Fibroblast of peridontal ligament (primary cell): ENCODE data around the gene SLC23A1.
"Not testable (repeated sequence)": the region's sequence is repeated elsewhere in the genome, so short reads cannot be mapped to it uniquely, and the experiment has no call there.

Experiments used
- DNase-seq: peaks from one replicate; pipeline ENCODE4 v3.0.0-alpha.2; 2010; ENCODE audit errors: extremely low read depth

Gene SLC23A1

DNA sequence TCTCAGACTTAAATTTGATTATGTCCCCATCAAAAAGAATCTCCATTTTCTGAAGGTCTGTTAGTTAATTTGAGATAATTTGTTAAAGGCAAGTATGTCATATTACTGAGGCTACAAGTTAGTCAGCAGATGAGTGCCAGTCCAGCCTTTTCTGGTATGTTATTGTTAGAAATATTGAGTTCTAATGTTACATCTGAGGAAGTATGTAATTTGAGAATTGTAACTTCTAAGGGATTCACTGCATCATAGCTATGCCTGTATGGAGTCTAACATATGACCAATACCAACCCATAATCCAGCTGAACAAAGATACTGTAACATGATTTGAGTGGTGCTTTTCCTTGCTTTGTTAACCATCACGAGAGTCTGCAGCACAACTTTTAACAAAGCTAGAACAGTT is 13.9 kb downstream of the SLC23A1 start:
- DNase-seq: peak; percentile 91

DNA sequence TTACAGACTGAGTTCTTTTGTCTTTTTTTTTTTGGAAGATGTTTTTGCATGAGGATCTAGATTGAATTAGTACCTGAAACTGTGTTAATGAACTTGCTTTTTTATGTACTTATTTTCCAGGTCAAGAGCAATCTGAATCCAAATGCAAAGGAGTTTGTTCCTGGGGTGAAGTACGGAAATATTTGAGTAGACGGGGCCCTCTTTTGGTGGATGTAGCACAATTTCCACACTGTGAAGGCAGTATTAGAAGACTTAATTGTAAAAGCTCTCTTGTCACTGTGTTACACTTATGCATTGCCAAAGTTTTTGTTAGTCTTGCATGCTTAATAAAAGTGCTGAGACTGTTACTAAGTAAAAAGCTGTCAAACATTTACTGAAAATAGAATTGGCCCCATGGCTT is 14.5 kb downstream of the SLC23A1 start:
- peak; percentile 23 for DNase-seq

DNA sequence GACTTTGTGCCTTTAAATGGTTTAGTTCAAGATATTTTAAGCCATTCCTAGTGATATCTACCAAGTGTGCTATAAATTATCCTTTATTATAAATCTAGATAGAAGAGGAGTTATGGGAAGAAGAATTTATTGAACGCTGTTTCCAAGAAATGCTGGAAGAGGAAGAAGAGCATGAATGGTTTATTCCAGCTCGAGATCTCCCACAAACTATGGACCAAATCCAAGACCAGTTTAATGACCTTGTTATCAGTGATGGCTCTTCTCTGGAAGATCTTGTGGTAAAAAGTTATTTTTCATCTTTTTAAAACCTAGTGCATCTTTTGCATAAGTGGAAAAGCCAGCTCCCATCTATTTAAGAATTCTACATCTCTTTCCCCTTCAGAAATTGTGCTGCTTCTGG is 18.6 kb downstream of the SLC23A1 start:
- no peak for DNase-seq

DNA sequence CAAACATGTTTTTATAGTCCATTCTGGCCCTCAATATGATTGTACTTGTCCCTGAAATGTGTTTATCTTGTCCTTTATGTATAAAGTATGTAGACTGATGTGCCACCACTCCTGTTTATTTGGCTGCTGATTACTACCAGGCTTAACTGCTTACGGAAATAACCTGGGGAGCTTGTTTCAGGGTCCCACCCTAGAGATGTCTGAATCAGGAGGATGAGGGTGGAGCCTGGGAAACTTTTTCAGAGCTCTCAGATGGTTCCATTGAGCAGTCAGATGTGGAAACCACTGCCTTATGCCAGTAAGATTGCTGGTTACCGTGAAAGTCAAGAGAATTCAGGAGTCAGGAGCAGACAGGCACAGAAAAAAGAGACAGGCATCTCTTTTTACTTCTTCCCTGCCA is 19.2 kb downstream of the SLC23A1 start:
- no peak for DNase-seq

DNA sequence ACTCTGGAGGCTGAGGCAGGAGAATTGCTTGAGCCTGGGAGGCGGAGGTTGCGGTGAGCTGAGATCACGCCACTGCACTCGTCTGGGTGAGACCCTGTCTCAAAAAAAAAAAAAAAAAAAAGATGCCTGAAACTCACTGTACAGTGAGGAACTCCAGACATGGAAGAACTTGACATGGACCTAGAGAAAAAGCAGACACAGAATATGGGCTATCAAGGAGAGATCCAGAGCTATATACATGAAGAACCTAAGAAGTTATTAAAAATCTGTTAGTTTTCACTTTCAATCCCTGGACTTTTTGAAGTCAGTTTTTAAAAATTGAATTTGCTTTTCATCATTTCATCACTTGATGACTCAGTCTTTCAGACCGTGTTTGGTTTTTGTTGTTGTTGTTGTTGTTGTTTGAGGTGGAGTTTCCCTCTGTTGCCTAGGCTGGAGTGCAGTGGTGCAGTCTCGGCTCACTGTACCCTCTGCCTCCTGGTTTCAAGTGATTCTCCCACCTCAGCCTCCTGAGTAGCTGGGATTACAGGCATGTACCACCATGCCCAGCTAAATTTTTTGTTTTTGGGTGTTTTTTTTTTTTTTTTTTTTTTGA is 21.2 kb downstream of the SLC23A1 start:
- no peak for DNase-seq

DNA sequence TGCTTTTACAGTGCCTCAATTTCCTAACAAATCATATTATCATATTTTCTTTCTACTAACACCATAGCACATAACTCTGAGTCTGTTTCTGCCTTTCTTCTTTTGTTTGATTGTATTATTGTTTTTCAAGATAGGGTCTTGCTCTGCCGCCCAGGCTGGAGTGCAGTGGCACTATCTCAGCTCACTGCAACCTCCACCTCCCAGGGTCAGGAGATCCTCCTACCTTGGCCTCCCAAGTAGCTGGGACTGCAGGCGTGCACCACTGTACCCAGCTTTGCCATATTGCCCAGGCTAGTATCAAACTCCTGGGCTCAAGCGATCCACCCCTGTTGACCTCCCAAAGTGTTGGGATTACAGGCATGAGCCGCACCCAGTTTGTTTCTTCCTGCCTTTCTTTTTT is 22.7 kb downstream of the SLC23A1 start:
- DNase-seq: no peak

DNA sequence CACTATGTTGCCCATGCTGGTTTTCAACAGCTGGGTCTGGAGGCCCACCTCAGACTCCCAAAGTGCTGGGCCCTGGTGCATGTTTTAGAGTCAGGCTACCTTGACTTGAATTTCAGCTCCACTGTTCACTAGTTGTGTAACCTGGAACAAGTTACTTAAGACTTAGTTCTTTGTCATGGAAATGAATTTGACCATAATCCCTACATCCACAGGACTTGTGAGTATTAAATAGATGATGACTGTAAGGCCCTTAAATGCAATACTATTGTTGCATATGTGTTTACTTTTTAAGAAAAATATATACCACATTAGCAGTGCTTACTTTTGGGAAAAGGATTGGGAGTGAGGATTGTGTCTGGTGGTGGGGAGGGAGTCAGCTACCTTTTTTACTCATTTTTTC is 25.0 kb downstream of the SLC23A1 start:
- DNase-seq: no peak

DNA sequence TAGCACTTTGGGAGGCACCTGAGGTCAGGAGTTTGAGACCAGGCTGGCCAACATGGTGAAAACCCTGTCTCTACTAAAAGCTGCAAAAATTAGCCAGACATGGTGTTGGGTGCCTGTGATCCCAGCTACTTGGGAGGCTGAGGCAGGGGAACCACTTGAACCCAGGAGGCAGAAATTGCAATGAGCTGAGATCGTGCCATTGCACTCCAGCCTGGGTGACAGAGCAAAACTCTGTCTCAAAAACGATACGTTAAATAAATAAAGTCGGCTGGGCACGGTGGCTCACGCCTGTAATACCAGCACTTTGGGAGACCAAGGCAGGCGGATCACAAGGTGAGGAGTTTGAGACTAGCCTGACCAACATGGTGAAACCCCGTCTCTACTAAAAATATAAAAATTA is 27.2 kb downstream of the SLC23A1 start:
- DNase-seq: not testable (repeated sequence)

DNA sequence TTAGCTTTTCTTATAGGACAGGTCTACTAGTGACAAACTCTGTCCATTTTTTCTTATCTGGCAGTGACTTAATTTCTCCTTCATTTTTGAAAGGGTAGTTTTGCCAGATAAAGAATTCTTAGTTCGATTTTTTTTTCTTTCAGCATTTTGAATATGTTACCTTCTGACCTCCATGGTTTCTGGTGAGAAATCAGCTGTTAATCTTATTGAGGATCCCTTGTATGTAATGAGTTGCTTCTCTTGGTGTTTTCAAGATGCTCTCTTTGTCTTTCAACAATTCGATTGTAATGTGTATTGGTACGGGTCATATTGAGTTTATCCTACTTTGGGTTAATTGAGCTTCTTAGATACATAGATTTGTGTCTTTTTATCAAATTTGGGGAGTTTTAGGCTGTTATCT is 28.9 kb downstream of the SLC23A1 start:
- DNase-seq: no peak

DNA sequence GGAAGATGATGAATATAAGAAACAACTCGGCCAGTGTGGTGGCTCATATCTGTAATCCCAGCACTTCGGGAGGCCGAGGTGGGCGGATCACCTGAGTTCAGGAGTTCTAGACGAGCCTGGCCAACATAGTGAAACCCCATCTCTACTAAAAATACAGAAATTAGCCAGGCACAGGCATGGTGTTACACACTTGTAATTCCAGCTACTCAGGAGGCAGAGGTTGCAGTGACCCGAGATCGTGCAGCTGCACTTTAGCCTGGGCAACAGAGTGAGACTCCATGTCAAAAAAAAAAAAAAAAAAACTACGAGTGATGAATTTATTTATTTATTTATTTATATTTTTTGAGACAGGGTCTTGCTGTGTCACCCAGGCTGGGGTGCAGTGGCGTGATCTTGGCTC is 35.2 kb downstream of the SLC23A1 start:
- DNase-seq: not testable (repeated sequence)

DNA sequence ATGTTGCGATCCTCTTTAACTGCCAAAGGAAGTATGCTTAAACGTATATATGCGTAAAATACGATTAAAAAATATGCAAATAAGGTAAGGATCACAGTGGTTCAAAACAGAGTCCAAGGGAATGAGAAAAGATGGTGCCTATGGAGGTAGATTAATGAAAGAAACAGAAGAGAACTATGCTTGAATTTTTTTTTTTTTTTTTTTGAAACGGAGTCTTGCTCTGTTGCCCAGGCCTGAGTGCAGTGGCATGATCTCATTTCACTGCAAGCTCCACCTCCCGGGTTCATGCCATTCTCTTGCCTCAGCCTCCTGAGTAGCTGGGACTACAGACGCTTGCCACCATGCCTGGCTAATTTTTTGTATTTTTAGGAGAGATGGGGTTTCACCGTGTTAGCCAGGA is 37.7 kb downstream of the SLC23A1 start:
- DNase-seq: not testable (repeated sequence)

DNA sequence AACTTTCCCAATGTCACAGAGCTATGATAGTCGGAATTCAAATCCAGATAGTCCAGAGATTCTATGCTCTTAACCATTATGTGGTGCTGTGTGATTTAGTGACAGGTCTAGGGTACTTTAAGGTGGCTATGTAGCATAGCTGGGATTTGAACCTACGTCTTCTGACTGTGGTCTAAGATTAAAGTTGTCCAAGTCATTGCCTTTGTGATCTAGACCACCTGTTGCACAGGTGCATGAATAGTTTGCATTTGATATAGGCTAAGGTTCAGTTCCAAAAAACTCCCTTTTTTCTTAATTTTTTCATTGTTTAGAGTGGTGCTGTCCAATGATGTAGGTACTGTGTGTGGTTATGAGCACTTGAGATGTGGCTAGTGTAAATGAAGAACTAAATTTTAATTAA is 38.9 kb downstream of the SLC23A1 start:
- no peak for DNase-seq

DNA sequence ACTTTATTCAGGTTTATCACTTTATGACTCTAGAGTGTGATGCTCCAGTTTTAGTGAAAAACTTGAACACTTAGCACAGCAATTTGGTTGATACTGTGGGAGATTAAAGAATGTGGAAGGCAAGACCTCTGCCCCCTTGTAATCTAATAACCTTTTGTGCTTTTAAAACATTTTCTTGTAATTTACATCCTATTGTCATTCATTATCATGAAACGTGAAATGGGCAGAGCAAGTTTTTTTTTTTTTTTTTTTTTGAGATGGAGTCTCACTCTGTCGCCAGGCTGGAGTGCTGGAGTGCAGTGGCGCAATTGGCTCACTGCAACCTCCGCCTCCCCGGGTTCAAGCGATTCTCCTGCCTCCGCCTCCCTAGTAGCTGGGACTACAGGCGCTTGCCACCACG is 39.6 kb downstream of the SLC23A1 start:
- no peak for DNase-seq

DNA sequence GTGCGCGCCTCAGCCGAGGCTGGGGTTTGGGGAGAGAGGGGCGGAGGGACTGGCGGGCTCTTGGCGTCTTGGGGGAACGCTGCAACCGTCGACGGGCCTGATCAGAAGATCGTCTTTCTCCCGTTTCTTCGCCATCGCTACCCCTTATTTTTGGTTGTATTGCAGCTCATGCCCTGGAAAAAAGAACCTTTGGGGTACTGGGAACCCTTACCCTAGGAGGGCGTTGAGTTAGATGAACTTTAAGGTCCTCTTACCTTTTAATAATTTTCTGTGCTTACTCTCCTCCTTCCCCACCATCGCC is 40.7 kb downstream of the SLC23A1 start:
- DNase-seq: no peak

DNA sequence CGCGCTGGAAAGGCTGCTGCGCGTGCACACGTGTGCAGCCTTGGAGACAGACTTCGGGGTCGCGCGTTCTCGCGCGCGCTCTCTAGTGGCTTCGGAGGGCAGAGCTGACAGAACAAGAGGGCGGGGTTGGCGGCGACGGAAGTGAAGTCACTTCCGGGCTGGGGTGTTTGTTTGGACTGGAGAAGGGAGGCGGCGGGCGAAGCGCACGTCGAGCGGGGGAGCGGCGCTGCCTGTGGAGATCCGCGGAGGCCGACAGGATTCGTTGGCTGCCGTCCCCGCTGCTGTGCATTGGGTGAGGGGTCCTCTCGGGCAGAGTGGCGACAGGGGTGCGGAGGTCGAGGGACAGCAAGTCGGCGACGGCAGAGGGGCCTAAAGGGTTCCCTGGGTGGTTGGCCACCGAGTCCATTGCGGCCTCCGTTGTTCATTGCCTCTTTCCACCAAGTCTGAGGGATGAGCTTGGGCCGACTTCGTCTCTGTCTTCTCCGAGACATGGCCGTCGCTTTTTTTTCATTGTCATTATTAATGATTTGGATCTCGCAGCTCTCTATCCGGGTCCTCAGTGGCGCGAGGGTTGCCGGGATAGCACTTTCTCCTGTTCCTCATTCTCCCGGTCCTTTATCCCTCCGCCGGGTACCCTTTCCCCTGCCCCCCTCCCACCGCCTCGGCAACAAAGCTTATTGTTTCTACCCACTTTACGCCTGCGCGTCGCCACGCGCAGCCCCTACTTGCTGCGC is 41.2 kb downstream of the SLC23A1 start, which contains the start of gene PAIP2:
Gene PAIP2 (plus strand): TSS at position 166 of the 734 bp plus-strand sequence. CDS start 21,931 bp downstream, outside the sequence.
- peak; percentile 96 for DNase-seq

DNA sequence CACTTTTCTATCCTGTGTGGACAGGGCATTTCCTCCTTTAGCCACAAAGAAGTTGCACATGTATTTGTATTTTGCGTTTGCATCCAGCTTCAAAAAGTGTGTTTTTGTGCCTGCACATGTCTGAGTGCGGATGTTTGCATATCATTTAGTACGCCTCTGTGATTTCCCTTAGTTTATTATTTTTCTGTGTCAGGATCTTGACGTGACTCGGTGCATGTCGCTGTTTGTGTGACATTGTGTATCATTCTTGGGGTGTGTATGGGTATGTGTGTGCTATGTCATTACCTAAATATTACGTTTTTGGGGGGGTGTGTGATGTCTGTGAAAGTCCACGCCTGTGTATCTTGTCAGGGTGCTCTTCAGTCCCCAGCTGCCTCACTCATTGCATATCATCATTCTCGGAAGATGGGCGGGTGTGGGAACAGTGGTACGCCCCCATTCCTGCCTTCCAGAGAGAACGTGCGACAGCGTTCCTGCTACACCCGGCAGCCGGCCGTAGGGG is 41.9 kb downstream of the SLC23A1 start:
- no peak for DNase-seq

DNA sequence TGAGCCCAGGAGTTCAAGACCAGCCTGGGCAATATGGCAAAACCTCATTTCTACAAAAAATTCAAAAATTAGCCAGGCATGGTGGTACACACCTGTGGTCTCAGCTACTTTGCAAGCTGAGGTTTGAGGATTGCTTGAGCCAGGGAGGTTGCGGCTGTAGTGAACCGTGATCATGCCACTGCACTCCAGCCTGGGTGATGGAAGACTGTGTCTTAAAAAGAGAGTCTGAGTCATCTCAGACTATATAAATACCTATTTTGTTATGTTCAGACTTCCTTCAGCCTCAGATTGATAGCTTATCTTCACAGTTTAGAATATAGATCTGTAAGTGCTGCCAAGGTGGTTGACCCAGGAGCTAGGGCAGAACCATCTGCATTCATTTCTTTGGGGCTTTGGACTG is 43.0 kb downstream of the SLC23A1 start:
- DNase-seq: no peak

DNA sequence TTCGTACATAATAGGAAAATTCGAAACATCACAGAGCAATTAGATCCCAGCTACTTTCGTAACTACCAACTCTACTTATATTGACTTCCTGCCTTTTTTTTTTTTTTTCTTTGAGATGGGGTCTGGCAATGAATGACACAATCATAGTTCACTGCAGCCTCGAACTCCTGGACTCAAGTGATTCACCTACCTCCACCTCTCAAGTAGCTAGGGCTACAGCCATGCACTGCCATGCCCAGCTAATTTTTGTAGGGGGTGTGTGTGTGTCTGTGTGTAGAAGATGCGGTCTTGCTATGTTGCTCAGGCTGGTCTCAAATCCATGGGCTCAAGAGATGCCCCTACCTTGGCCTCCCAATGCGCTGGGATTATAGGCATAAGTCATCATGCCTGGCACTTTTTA is 47.3 kb downstream of the SLC23A1 start:
- peak; percentile 26 for DNase-seq
